HG03103 (cell line): ENCODE results near the gene OTOG.

Experiments
- ATAC-seq: cut with Tn5 transposase; IDR thresholded peaks from one replicate; pipeline ENCODE4 v1.9.1; 2021; ENCODE audit warnings: low read depth; ENCODE audit not compliant: unreplicated experiment

OTOG gene

GRCh38 chr11:17538731-17539130 lies 8.3 kb upstream of the OTOG start:
- no peak for ATAC-seq

- ATAC-seq: no peak
Measured at GRCh38 chr11:17540807-17541206, 6.3 kb upstream of the OTOG start.

GRCh38 chr11:17541330-17541885 lies 5.7 kb upstream of the OTOG start:
- ATAC-seq: no peak

- ATAC-seq: no peak
Measured at GRCh38 chr11:17542249-17542648, 4.8 kb upstream of the OTOG start.

- ATAC-seq: no peak
Measured at GRCh38 chr11:17543041-17543440, 4.0 kb upstream of the OTOG start.

GRCh38 chr11:17543574-17544180 lies 3.4 kb upstream of the OTOG start:
- ATAC-seq: no peak

GRCh38 chr11:17544181-17544622 lies 2.9 kb upstream of the OTOG start, which contains the start of gene USH1C:
Gene USH1C (minus strand): TSS chr11:17544416. CDS start chr11:17544307, 109 bp downstream.
- ATAC-seq: no peak

- ATAC-seq: no peak
Measured at GRCh38 chr11:17546240-17546639, 819 bp upstream of the OTOG start.

GRCh38 chr11:17547932-17548331 lies 873 bp downstream of the OTOG start:
- no peak for ATAC-seq

GRCh38 chr11:17548444-17548843 lies 1.4 kb downstream of the OTOG start:
- no peak for ATAC-seq

GRCh38 chr11:17550450-17551346 lies 3.6 kb downstream of the OTOG start:
- no peak for ATAC-seq

GRCh38 chr11:17551347-17552040 lies 4.4 kb downstream of the OTOG start:
- ATAC-seq: no peak

GRCh38 chr11:17552041-17552355 lies 4.9 kb downstream of the OTOG start:
- no peak for ATAC-seq

- no peak for ATAC-seq
Measured at GRCh38 chr11:17552392-17553248, 5.6 kb downstream of the OTOG start.

- ATAC-seq: no peak
Measured at GRCh38 chr11:17553249-17553546, 6.1 kb downstream of the OTOG start.

GRCh38 chr11:17554487-17554886 lies 7.4 kb downstream of the OTOG start:
- ATAC-seq: no peak

- no peak for ATAC-seq
Measured at GRCh38 chr11:17556999-17557398, 9.9 kb downstream of the OTOG start.

- no peak for ATAC-seq
Measured at GRCh38 chr11:17558025-17558780, 11.1 kb downstream of the OTOG start.

- ATAC-seq: no peak
Measured at GRCh38 chr11:17558916-17559315, 11.9 kb downstream of the OTOG start.
